Middle frontal gyrus (tissue), 1 donor: ENCODE data around the gene RAD9A.

Source experiments
- DNase-seq: peaks from one replicate; pipeline ENCODE4 v3.0.0-alpha.2; 2015; ENCODE audit warnings: low spot score; ENCODE audit errors: extremely low spot score

RAD9A gene

GRCh38 chr11:67408437-67409200 is 16.8 kb downstream of the RAD9A start:
- no peak for DNase-seq

GRCh38 chr11:67409261-67409666 is 17.5 kb downstream of the RAD9A start:
- no peak for DNase-seq

GRCh38 chr11:67409781-67410368 is 18.1 kb downstream of the RAD9A start:
- no peak for DNase-seq

- DNase-seq, result peak; percentile 71
Observed at GRCh38 chr11:67410369-67410831, 18.6 kb downstream of the RAD9A start.

- DNase-seq, result no peak
Observed at GRCh38 chr11:67410984-67411784, 19.4 kb downstream of the RAD9A start.

GRCh38 chr11:67411785-67412152 is 20.0 kb downstream of the RAD9A start:
- no peak for DNase-seq

- DNase-seq, result no peak
Observed at GRCh38 chr11:67412495-67413179, 20.9 kb downstream of the RAD9A start.

- no peak for DNase-seq
Observed at GRCh38 chr11:67413266-67413849, 21.6 kb downstream of the RAD9A start.

- DNase-seq, result no peak
Observed at GRCh38 chr11:67415501-67416304, 23.9 kb downstream of the RAD9A start, which contains the start of gene CARNS1. TSS of gene CARNS1 (plus strand) at chr11:67415678. CDS start at chr11:67416200, 522 bp downstream.

- DNase-seq, result no peak
Observed at GRCh38 chr11:67416416-67417335, 24.9 kb downstream of the RAD9A start.

- DNase-seq, result no peak
Observed at GRCh38 chr11:67417425-67417824, 25.6 kb downstream of the RAD9A start.

- no peak for DNase-seq
Observed at GRCh38 chr11:67418476-67419281, 26.9 kb downstream of the RAD9A start.

- DNase-seq, result no peak
Observed at GRCh38 chr11:67419325-67420049, 27.7 kb downstream of the RAD9A start.

GRCh38 chr11:67420147-67420645 is 28.4 kb downstream of the RAD9A start:
- DNase-seq, result no peak

GRCh38 chr11:67420646-67421429 is 29.1 kb downstream of the RAD9A start:
- peak; percentile 69 for DNase-seq

GRCh38 chr11:67421430-67422031 is 29.7 kb downstream of the RAD9A start:
- no peak for DNase-seq
